Mucosa of gallbladder (tissue), 1 donor: ENCODE data around the gene GALNT10. TPM values are rescaled to one million over a fixed set of nuclear protein-coding genes. Genes with fewer than 3 reads are reported as not detected.

Experiments
- DNase-seq: peaks from one replicate; pipeline ENCODE4 v3.0.0-alpha.2; 2020; ENCODE audit warnings: low spot score
- total RNA-seq: library from RNA; stranded (reverse); gene quantifications from one replicate; pipeline ENCODE4 v1.2.1, GENCODE V29; 2021
- donor health status: DM: no; HTN: no; CAD: no.

The GALNT10 gene
- total RNA-seq, 1 donor from 2014 or later = 50.8 TPM

DNA sequence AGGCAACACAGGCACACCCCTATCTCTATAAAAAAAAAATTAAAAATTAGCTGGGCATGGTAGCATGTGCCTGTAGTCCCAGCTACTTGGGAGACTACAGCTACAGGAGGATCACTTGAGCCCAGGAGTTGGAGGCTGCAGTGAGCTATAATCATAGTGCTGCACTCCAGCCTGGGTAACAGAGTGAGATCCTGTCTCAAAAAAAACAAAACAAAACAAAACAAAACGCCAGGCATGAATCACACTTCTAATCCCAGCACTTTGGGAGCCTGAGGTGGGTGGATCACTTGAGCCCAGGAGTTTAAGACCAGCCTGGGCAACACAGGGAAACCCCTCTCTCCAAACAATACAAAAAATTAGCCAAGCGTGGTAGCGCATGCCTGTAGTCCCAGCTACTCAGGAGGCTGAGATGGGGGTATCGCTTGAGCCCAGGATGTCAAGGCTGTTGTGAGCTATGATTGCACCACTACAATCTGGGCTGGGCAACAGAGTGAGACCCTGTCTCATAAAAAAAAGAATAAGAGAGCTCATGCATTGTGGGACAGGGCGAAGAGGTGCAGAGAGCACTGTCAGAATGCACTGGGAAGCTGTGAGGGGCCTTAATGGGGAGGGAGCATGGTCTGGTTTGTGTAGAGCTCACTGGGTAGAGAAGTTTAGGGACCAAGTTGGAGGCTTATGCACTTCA is 246.9 kb downstream of the GALNT10 start:
- DNase-seq = no peak

DNA sequence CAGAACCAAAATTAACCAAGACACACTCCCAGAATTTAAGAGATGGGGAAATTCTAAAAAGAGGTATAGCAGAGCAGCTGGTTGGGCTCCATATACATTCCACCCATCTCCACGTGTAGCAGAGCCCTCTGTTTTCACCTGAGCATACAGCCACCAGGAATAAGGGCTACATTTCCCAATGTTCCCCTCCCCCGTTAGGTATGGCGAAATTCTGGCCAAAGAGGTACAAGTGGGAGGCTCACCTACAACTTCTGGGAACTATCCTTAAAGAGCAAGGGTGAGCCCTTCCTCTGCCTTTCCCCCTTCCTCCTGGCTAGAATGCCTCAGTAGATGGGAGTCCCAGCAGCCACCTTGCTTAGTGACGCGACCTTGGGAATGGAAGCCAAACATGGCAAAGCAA is 250.0 kb downstream of the GALNT10 start:
- no peak for DNase-seq

DNA sequence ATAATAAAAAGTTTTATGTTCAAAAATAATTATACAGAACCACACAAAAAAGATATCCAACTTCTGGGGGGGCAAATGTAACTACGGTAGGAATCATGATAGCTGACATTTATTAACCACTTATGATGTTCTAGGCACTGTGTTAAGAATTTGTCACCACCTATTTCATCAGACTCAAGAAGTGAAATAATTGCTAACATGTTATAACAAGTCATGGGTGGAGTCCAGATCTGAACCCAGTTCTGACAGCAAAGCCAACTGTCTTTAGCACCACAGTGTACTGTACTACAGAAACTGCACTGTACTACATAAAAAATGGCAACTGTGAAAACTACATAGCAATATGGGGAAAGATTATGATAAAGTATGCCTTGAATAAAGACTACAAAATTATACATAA is 252.3 kb downstream of the GALNT10 start:
- DNase-seq = no peak

DNA sequence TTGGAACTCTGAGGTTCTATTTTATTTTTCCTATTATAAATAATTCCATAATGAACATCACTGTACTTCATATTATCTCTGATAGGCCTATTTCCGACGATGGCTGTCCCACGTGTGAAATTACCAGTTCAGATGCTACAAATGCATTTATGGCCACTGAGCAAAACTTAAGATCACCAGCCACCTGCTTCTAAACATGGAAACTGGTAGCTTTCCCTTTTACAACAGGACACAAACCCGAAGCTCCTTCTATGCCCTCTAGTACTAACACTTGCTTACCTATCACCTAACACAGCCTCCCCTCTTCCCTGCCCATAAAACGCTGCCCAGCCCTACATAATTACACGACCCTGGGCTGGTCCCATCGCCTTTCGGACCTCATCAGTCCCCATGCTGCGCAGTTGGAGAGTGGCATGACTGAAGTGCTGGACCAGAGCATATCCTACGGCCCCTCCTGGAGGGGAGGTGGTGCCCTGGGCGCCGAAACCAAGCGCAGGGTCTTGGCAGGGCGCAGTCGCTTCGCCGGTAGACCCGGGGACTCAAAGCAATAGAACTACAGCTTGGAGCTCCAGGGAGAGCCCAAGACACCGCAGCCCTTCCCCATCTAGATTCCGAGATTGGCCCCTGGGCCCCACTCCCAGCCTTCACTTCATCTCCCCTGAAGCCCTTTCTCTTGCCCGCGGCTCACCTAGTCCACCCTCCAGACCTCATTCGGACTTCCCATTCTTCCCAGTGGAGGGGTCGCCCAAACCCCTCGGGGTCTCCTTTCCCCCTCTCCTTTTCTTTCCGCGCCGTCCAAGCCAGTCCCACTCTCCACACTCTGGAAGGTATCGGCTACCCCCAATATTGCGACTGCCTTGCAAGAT is 254.3 kb downstream of the GALNT10 start:
- no peak for DNase-seq

DNA sequence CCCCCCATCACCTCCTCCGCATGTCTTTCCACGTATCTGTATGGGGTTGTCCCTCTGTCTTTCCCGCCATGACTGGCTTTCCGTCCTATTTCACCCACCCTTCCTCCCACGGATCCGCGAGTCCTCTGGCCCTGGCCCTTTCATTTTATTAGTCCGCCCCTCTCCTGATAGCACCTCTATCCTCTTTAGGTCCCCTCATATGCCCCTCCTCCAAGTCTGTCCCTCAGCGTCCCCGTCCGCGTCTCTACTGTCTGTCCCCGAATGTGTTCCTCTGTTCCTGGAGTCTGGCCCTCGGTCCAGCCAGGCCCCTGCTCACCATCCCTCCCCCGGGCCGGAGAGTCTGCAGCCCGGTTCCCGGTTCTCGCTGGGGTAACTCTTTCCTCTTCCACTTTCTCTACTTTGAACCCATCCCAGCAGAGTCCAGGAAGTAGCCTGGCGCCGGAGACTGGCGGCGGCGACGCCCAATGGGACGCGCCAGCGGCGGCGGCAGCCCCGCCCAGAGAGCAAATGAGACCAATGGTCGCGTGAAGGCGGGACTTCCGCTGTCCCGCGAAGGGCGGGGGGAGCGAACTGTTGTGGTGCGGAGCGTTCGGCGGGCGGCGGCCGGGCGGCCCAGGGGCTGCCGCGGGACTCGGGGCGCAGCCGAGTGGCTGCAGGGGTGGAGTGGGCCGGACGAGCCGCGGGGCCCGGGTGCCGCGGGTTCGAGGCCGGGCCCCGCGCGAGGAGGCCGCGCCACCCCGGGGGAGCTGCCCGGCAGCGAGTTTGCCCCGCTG is 255.1 kb downstream of the GALNT10 start, which contains the start of gene SAP30L:
TSS of gene SAP30L (plus strand) at position 576 of the 773 bp plus-strand sequence. CDS start 608 bp downstream, outside the sequence.
- peak; percentile 97 for DNase-seq

DNA sequence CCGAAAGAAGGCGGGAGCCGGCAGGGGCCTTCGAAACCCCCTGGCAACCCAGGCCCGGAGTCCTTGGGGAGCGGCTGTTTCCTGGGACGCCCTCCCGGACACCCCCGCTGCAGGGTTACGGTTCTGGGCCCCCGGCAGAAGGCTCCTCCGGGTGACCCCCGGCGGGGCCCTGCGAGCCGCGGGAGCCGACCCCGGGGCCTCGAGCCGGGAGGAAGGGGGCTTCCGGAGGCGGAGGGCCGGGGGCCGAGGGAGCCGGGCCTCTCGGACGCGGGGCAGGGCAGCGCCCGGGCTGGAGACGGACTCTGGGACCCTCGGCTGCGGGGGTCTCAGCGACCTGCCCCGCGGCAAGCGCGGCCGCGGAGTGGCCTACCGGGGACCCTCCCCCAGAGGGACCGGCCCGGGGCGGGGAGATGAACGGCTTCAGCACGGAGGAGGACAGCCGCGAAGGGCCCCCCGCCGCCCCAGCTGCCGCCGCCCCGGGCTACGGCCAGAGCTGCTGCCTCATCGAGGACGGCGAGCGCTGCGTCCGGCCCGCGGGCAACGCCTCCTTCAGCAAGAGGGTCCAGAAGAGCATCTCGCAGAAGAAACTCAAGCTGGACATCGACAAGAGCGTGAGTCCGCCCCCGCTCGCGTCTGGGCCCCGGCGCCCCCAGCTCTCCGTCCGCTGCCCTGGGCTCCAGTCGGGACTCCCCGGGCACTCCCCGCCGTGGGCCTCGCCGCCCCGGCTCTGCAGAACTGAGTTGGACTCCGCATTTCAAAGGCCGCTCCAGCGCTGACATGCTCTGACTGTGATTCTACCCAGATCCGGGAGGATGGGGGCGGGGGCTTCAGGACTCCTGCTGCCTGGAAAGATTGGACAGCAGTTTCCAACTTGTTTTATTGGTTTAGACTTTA is 255.9 kb downstream of the GALNT10 start:
- DNase-seq = peak; percentile 58

DNA sequence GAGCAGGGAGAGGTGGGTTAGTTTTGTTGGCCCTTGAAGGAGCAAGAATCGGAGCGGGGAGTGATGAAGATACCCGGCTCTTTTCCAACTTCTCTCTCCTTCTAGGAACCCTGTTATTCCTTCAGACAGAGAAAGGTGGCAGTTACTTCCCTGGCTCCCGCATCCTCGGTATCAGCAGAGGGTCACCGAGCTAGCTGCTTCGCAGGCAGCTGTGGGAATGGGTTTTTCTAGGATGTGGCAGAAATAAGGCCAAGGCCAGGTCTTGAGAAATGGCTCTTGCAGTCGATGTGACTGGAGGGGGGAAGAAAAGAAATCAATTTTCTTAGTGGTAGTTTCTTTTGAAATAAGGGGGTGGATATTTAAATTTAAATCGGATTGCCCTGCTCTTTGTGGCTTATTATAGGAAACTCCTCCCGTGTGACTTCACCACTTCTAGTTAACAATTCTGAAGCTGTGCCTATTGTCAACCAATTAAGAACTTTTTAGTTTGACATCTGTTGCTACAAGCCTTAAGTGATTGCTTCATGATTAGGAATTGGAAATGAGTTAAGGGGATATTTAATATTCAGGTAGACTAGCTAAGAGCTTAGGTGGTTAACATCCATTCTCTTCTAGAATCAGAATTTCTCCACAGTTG is 256.7 kb downstream of the GALNT10 start:
- DNase-seq = no peak

DNA sequence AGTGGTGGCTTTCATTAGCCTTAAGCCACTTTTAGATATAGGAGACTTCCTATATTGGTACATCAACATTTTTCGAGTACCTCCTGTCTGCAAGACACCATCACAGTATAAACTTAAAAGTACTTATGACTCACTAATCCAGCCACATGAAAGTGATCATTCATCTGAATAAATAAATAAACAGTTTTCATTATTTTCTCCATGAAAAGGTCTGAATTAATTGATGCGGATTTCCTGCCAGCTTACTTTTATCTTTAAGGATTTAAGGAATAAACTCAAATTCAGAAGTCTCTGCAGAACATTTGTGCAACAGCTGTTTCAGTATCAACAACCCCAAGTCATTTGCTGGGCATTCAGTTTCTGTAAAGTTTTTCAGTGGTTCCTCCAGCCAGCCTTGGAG is 259.3 kb downstream of the GALNT10 start:
- DNase-seq = no peak

DNA sequence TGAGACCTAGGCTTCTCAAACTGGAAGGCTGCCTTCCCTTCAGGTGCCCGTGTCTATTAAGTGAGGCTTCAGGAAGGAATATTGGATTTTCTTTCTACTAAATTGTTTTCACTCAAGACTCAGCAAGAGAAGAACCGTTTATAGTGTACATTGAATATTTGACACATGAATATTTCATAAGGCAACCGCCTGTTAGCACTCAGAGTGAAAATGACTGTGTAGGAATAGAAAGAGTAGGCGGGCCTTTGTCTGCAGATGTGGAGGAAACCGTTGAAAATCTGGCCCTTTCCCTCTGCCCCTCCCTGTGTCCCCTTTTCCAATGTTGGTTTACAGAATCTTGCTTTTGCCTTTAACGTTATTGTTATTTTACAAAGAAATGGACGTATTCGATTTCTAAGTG is 261.4 kb downstream of the GALNT10 start:
- no peak for DNase-seq

DNA sequence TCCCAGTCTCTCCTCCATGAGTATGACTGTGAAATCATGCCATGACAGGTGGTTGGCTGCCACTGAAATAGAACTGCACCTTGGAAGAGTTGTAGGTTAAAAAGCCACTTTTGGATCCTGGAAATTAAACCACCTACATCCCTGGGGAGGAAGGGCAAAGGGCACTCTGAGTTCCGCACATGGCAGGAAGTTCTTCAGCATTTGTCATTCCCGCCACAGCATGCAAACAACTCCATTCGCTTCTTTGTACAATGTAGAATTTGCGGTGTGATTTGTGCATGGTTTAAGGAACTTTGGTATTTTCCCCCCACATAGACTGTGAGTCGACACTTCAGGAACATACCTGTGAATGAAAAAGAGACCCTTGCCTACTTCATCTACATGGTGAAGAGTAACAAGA is 265.1 kb downstream of the GALNT10 start:
- DNase-seq = no peak

DNA sequence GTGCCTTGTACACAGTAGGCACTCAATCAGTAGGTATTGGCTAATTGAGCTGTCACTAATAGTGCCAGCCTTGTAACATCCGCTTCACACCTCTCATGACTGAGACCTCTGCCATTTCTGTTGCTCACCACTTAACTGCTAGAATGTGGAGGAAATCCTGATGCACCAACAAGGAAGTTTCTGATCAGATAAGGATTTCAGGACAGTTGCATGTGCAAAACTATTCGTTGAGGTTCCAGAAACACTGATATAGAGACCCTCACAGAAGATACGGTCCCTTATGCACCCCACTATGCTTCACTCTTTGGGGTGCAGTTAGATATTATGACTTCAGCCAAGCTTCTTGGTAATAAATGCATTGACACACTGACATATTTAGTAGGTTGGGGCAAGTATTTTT is 266.0 kb downstream of the GALNT10 start:
- no peak for DNase-seq

DNA sequence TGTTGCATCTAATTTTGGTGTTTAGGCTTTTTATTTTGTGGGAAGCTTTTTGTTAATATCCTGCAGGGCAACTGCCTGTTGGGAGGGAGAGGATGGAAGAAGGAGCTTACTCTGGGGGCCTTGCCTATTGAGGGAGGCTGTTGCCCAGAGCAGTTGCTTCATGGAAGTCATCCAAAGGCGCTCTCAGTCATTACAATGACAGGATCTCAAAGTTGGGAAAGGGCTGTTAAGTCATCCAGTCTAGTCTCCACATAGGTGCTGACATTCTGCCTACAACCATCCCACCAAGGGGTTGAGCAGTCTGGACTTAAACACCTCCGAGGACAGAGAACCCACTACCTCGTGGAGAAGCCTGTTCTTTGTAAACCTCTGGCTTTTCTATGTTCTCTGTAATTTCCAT is 268.5 kb downstream of the GALNT10 start:
- DNase-seq = no peak

DNA sequence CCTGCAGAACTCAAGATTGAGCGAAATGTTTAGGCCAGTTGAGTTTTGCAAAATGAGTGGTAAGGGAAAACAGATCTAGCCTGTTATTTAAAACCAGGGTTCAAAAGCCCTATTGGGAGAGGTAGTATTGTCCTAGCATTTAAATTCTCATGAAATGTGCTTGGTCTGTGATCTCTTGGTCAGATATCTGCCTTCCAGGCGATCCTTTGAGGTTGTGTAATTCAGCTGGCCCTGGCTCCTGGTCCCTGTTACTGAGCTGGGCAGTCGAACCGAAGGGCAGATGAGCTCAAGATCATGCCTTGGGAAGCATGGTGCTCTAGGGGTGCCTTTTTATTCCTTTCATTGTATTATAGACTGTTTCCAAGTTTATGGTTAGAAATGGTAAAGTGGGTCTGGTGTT is 269.6 kb downstream of the GALNT10 start:
- DNase-seq = no peak

DNA sequence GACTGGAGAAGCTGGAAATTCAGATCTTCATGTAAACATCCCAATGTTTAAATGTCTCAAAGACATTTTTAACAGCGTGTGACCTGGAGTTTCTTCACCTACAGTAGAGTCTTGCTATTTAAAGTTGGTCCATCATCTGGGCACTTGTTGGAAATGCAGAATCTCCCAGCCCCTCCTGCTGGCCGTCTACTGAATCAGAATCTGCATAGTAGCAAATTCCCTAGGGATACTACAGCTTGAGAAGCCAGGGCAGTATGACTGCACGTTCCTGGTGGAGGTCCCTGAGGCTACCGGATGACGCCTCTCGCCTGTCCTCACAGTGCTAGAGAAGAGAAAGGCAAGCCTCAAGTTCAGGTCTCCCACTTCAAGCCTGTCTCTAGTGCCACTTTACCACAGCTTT is 271.0 kb downstream of the GALNT10 start:
- DNase-seq = no peak

DNA sequence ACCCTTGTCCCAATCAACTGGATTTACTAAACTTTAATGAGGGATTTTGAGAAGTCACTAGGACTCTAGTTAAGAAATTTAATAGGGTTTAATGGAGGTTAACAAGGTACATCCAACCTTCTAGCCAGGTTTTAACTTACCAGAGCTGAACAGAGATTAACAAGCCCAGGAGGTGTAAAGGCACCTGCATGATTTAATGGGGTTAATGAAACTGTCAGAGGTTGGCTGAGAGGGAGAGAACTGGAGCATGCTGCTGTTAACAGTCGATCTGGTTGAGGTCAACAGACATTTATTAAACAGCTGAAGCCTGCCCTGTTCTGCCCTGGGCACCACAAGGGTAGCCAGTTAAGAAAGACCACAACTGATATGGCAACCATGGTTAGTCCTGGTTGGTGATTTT is 273.9 kb downstream of the GALNT10 start:
- no peak for DNase-seq

DNA sequence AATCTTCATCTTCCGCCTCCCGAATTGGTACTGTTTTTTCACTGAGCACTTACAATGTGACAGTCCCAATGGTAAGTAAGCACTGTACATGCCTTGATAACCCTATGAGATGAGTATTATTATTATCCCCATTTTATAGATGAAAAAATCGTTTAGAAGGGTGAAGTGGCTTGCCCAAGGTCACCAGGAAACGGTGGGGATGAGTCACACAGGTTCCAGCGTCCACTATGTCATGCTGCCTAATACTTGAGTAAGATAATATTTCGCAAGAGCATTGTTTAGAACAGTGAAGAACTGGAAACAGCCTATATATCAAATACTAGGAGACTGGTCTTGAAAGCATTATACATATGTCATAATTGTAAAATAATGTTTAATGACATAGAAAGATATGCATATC is 274.6 kb downstream of the GALNT10 start:
- DNase-seq = no peak

DNA sequence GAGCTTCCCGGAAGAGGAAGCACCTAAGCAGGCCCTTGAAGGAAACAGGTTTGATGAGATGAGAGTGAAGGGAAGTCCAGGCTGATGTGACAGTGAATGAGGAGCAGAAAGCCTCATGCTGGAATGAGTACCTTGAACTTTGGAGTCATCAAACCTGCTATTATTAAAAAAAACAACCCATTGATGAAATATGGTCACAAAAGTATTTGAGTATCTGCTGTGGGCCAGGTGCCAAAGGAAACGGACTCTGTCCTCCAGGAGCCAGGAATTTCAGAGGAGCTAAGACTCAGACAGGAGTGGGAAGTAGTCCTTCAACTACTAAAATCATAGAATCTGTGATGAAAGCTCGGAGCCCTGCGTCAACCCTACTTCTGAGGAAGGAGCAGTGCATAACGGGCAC is 275.6 kb downstream of the GALNT10 start:
- no peak for DNase-seq

DNA sequence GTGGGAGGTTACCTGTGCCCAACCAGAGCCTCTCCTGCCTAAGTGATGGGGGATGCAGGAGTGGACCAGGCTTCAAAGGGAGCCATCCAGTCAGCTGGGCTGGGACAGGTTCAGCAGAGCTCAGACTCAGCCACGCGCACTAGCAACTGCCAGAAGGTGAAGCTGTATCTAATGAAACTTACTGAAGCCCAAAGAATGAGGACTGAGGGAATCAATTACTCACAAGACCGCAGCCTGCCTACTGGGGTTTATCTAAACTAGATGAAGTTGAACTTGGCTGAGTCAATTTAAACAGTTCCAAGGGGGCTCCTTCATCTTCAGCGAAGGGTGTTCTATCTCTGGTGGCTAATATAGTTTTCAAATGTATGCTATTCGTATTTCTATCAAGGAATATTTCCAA is 276.1 kb downstream of the GALNT10 start:
- DNase-seq = no peak

DNA sequence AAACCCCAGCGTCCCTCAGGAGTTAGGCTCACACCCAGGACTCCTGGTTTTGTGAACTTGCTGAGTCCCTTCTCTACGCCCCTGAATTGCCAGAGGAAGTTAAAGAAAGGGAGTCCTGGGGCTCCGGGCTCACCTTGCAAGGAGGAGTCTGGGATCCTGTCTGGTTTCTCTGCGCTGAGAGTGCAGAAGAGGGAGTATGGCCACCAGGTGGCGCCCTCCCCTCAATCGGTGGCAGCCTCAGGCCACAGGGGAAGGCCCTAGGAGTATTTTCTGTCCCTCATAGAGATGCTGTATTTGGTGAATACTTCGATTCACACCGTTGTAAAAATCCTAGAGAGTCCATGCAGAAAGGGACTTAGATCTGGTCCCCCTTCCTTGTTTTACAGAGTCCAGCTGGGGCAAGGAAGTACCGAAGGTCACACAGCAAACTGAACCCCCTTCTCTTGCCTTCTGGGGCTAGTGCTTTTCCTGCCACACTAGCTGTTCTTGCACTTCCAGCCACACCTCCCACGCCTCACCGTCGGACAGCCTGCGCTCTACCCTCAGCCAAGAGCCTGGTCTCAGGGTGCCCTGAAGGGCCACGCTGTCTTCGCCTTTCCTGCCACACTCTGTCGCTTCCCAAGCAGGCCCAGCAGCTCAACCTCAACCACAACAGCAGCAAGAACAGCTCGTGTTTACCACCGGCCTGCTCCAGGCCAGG is 277.3 kb downstream of the GALNT10 start:
- DNase-seq = peak; percentile 73

DNA sequence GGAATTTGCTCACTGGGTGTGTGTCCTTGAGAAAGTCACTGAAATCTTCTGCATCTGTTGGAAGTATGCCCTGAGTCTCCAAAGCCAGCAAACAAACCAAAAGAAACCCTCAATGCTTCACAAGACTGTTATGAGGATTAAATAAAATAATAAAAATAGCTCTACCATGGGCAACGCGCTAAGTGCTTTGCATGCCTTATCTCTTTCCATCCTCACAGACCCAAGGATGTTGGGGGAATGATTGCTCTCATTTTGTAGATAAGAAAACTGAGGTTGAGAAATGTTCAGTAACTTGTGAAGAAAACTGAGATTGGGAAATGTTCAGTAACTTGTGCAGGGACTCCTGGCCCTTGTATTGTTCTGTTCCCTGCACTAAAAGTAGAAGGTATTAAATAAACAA is 279.6 kb downstream of the GALNT10 start:
- DNase-seq = no peak
